GM12864 (cell line): ENCODE measurements around the gene ROPN1B.

Experiments
- DNase-seq: peaks from one replicate; pipeline ENCODE4 v3.0.0-alpha.2; 2011; ENCODE audit warnings: low read depth
- H3K4me3 ChIP-seq: 2 replicates; pipeline ENCODE4 v1.5.1; 2011; ENCODE audit warnings: mild to moderate bottlenecking, low read depth, low read length, control low read depth
- CTCF ChIP-seq: IDR thresholded peaks from 2 replicates; pipeline ENCODE4 v1.5.1; 2011; ENCODE audit warnings: low read depth, mild to moderate bottlenecking, moderate library complexity, low read length, control low read depth, inconsistent platforms; ENCODE audit errors: missing control alignments

ROPN1B gene

GRCh38 chr3:126029241-126029640 is 60.3 kb downstream of the ROPN1B start:
- no peak for DNase-seq
- no peak for TF ChIP-seq CTCF
- H3K4me3 ChIP-seq, result no peak overlapping the region

- H3K4me3 ChIP-seq, result no peak overlapping the region
- no peak for TF ChIP-seq CTCF
- DNase-seq, result no peak
These were observed 61.5 kb downstream of the ROPN1B start for GRCh38 chr3:126030455-126030854.

GRCh38 chr3:126031981-126032471 is 63.0 kb downstream of the ROPN1B start:
- TF ChIP-seq CTCF, result no peak
- H3K4me3 ChIP-seq, result no peak overlapping the region
- DNase-seq, result no peak
